Measurements from ENCODE around the gene RAB3IL1.
A peak's percentile ranks its signal among the peaks of the same experiment; 100 is the strongest.

Gene RAB3IL1

DNA sequence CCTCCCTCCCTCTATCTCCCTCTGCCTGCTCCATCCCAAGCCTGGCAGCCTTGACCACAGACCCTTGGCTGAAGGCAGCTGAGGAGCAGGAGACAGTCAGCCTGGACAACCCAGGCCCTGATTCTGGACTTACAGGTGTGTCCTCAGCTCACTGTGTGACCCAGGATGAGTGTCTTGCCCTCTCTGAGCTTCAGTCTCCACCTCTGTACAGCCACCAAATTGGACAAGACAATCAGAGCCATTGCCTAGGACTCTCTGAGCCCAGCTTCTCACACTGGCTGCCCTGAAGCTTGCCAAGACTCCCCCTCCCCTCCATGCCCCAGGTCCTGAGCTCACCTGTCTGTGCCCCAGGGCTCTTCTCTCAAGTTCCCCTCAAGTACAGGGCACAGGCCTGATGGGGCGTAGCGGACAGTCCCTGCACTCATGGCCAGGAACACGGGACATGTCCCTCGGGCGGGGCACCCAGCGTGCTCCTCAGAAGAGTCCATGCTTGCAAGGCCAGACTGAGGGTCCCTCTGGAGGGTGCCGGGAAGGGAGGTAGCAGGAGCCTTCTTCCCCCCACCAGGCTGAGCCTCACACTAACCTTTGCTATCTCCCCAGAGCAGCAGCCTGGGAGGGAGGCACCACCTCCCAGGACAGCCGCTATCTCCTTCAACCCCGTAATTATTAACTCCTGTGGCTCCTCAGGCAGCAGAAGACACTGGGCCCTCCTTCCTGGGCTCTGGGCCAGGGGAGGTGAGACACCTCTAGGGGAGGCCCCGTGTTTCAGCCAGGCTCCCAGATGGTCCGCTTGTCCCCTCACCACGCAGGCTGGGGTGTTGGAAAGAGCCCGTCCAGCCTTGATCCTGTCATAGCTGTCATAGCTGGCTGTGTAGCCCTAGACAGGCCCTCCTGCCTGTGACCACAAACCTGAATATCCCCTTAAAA is 2.6 kb upstream of the RAB3IL1 start:
- no peaks in the 10 kb centered on the region for H3K9me3 ChIP-seq (ENCODE audit: control insufficient read depth in 2 of 2, low read length in 2 of 2)
- H3K9ac ChIP-seq (ENCODE audit: low read depth in 1 of 2, low read length in 2 of 2) = no peak overlapping the region
- H3K27me3 ChIP-seq (ENCODE audit: control insufficient read depth in 2 of 2, insufficient read depth in 2 of 2, low read length in 2 of 2) = peaks cover 30 to 35% of the 10 kb centered on the region in 2 donors
- no peak overlapping the region for H3K4me3 ChIP-seq (ENCODE audit: low read length in 2 of 2)
- peaks cover 3 to 15% of the 10 kb centered on the region in 2 donors for H3K4me1 ChIP-seq (ENCODE audit: control insufficient read depth in 2 of 2, insufficient read depth in 2 of 2, low read length in 2 of 2)
- peak overlapping the region in 1 of 2 donors; percentile 23 for H3K27ac ChIP-seq (ENCODE audit: low read depth in 2 of 2, low read length in 2 of 2)
- H3K36me3 ChIP-seq (ENCODE audit: control insufficient read depth in 2 of 2, insufficient read depth in 2 of 2, low read length in 2 of 2) = no peaks in the 10 kb centered on the region

DNA sequence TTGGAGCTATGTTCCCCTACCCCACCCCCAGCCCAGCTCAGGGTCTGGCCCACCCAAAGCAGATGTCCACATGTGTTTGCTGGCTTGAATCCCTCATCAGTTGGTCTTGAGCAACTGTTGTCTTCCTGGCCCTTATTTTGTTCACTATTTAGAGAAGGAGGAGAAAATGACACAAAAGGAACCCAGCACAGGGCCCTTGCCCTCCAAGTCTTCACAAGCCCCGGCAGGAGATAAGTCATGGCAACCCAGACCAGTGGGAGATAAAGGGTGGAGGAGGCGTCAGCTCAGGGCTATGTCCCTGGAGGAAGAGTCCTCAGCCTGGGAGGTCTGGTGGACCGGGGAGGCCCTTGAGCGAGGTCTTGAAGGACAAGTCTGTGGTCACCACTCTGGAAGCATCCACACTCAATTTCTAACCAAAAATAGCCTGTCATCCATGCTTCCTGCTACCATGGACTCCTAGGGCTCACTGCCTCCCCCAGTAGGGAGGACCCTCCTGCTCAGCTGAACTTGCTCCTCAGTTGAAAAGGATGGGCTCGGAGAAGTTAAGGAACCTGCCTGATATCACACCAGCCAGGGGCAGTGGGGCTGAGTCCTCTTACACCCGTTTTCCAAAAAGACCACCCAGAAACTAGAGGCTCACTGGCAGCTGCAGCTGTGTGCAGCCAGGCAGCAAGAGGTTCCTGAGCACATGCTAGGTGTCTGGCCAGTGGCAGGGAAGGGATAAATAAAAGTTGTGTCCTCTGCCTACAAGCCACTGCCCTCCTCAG is 1.8 kb upstream of the RAB3IL1 start:
- Histone ChIP-seq H3K9ac (ENCODE audit: low read depth in 1 of 2, low read length in 2 of 2) (no peak overlapping the region), H3K36me3 (ENCODE audit: control insufficient read depth in 2 of 2, insufficient read depth in 2 of 2, low read length in 2 of 2) (no peaks in the 10 kb centered on the region), H3K27me3 (ENCODE audit: control insufficient read depth in 2 of 2, insufficient read depth in 2 of 2, low read length in 2 of 2) (peaks cover 30 to 35% of the 10 kb centered on the region in 2 donors), H3K27ac (ENCODE audit: low read depth in 2 of 2, low read length in 2 of 2) (peak overlapping the region; percentile 15 to 23), H3K4me3 (ENCODE audit: low read length in 2 of 2) (no peak overlapping the region), H3K4me1 (ENCODE audit: control insufficient read depth in 2 of 2, insufficient read depth in 2 of 2, low read length in 2 of 2) (peaks cover 3 to 15% of the 10 kb centered on the region in 2 donors), H3K9me3 (ENCODE audit: control insufficient read depth in 2 of 2, low read length in 2 of 2) (no peaks in the 10 kb centered on the region)

DNA sequence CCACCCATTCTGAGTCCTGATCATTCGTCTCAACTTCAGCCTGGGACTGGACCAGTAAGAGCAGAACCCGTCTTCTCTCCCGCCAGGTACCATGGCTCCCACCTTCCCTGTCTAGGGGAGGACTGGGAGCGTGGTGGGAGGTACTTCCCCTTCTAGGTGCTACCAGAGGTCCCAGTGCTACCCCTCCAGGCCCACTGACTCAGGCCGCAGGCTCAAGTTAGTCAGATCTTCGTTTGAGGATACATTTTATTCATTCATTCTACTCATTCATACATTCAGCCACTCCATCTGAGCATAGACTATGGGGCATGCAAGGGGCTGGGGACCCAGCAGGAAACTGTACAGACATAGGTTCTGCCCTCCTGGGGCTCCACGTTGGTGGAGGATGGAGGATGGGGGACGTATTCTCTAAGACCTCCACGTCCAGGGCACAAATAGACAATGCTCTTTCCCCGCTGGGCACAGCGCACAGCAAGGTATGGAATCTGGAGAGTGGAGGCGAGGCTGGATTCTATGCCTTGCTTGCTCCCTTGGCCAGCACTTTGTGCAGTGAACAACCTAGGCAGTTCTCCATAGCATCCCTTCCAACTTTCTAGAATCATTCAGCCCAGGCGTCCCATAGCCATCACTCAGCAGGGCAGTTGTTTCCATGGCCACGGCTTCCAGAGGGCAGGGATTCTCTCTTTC is 1.0 kb upstream of the RAB3IL1 start:
- Histone ChIP-seq H3K9ac (ENCODE audit: low read depth in 1 of 2, low read length in 2 of 2) (peak overlapping the region; percentile 28 to 46), H3K4me3 (ENCODE audit: low read length in 2 of 2) (no peak overlapping the region)

GRCh38 chr11:61916737-61917333 is 531 bp downstream of the RAB3IL1 start:
- no peaks in the 10 kb centered on the region for H3K9me3 ChIP-seq (ENCODE audit: control insufficient read depth in 2 of 2, low read length in 2 of 2)

More for the DNA sequence above, 1.0 kb upstream of the RAB3IL1 start:
- H3K4me1 ChIP-seq (ENCODE audit: control insufficient read depth in 2 of 2, insufficient read depth in 2 of 2, low read length in 2 of 2) = peaks cover 3 to 13% of the 10 kb centered on the region in 2 donors
- peaks cover 30 to 35% of the 10 kb centered on the region in 2 donors for H3K27me3 ChIP-seq (ENCODE audit: control insufficient read depth in 2 of 2, insufficient read depth in 2 of 2, low read length in 2 of 2)
- H3K36me3 ChIP-seq (ENCODE audit: control insufficient read depth in 2 of 2, insufficient read depth in 2 of 2, low read length in 2 of 2) = no peaks in the 10 kb centered on the region
- H3K9me3 ChIP-seq (ENCODE audit: control insufficient read depth in 2 of 2, low read length in 2 of 2) = no peaks in the 10 kb centered on the region
- H3K27ac ChIP-seq (ENCODE audit: low read depth in 2 of 2, low read length in 2 of 2) = peak overlapping the region in 1 of 2 donors; percentile 25

GRCh38 chr11:61914471-61915171 is 2.7 kb downstream of the RAB3IL1 start:
- H3K27ac ChIP-seq (ENCODE audit: low read depth in 2 of 2, low read length in 2 of 2) = no peak overlapping the region
- H3K9me3 ChIP-seq (ENCODE audit: control insufficient read depth in 2 of 2, low read length in 2 of 2) = no peaks in the 10 kb centered on the region
- peaks cover 5 to 6% of the 10 kb centered on the region in 2 donors for H3K4me1 ChIP-seq (ENCODE audit: control insufficient read depth in 2 of 2, insufficient read depth in 2 of 2, low read length in 2 of 2)
- no peak overlapping the region for H3K4me3 ChIP-seq (ENCODE audit: low read length in 2 of 2)
- peaks cover 20 to 25% of the 10 kb centered on the region in 2 donors for H3K27me3 ChIP-seq (ENCODE audit: control insufficient read depth in 2 of 2, insufficient read depth in 2 of 2, low read length in 2 of 2)
- no peak overlapping the region for H3K9ac ChIP-seq (ENCODE audit: low read depth in 1 of 2, low read length in 2 of 2)
- H3K36me3 ChIP-seq (ENCODE audit: control insufficient read depth in 2 of 2, insufficient read depth in 2 of 2, low read length in 2 of 2) = no peaks in the 10 kb centered on the region

More at GRCh38 chr11:61916737-61917333, 531 bp downstream of the RAB3IL1 start:
- Histone ChIP-seq H3K27me3 (ENCODE audit: control insufficient read depth in 2 of 2, insufficient read depth in 2 of 2, low read length in 2 of 2) (peaks cover 27 to 35% of the 10 kb centered on the region in 2 donors), H3K4me1 (ENCODE audit: control insufficient read depth in 2 of 2, insufficient read depth in 2 of 2, low read length in 2 of 2) (peaks cover 3 to 5% of the 10 kb centered on the region in 2 donors), H3K9ac (ENCODE audit: low read depth in 1 of 2, low read length in 2 of 2) (peak overlapping the region in 1 of 2 donors; percentile 18), H3K27ac (ENCODE audit: low read depth in 2 of 2, low read length in 2 of 2) (peak overlapping the region; percentile 25 to 39), H3K4me3 (ENCODE audit: low read length in 2 of 2) (peak overlapping the region; percentile 59 to 64), H3K36me3 (ENCODE audit: control insufficient read depth in 2 of 2, insufficient read depth in 2 of 2, low read length in 2 of 2) (no peaks in the 10 kb centered on the region)

GRCh38 chr11:61913699-61914395 is 3.5 kb downstream of the RAB3IL1 start:
- no peaks in the 10 kb centered on the region for H3K9me3 ChIP-seq (ENCODE audit: control insufficient read depth in 2 of 2, low read length in 2 of 2)

DNA sequence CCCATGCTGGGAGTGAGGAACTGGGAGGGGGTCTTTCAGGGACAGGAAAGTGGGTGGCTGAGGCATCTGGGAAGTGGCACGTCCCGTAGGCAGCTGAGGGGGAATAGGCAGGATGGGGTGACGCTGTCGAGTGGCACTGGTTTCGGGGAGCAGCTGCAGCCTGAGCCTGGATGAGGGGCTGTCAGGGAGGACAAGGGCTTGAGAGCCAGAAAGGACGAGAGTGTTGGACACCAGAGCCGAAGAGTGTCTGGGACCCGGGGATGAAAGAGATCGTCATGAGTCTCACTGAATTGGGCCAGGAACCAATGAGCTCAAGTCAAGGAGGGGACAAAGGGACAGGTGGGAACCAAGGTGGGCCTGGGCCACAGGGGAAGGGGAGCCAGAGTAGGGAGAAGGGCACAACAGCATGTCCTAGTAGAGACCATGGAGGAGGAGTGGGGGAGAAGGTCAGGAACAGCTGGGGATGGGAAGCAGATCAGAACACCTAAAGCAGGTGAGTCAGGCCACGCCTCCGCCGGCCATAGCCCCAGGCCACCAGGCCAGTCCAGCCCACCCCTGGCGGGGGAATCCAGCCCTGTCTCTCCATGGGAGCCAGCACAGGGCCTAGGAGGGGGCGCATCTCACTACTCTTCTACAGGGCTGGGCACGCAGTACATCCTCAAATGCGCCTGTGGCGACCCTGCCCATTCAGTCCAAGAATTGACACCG is 4.2 kb downstream of the RAB3IL1 start:
- Histone ChIP-seq H3K36me3 (ENCODE audit: control insufficient read depth in 2 of 2, insufficient read depth in 2 of 2, low read length in 2 of 2) (no peaks in the 10 kb centered on the region), H3K4me1 (ENCODE audit: control insufficient read depth in 2 of 2, insufficient read depth in 2 of 2, low read length in 2 of 2) (peaks cover 5 to 6% of the 10 kb centered on the region in 2 donors), H3K27ac (ENCODE audit: low read depth in 2 of 2, low read length in 2 of 2) (no peak overlapping the region), H3K4me3 (ENCODE audit: low read length in 2 of 2) (no peak overlapping the region), H3K9me3 (ENCODE audit: control insufficient read depth in 2 of 2, low read length in 2 of 2) (no peaks in the 10 kb centered on the region), H3K27me3 (ENCODE audit: control insufficient read depth in 2 of 2, insufficient read depth in 2 of 2, low read length in 2 of 2) (peaks cover 9 to 12% of the 10 kb centered on the region in 2 donors), H3K9ac (ENCODE audit: low read depth in 1 of 2, low read length in 2 of 2) (no peak overlapping the region)

More at GRCh38 chr11:61913699-61914395, 3.5 kb downstream of the RAB3IL1 start:
- Histone ChIP-seq H3K4me1 (ENCODE audit: control insufficient read depth in 2 of 2, insufficient read depth in 2 of 2, low read length in 2 of 2) (peaks cover 5 to 6% of the 10 kb centered on the region in 2 donors), H3K9ac (ENCODE audit: low read depth in 1 of 2, low read length in 2 of 2) (no peak overlapping the region), H3K27ac (ENCODE audit: low read depth in 2 of 2, low read length in 2 of 2) (no peak overlapping the region), H3K4me3 (ENCODE audit: low read length in 2 of 2) (no peak overlapping the region), H3K27me3 (ENCODE audit: control insufficient read depth in 2 of 2, insufficient read depth in 2 of 2, low read length in 2 of 2) (peaks cover 15 to 18% of the 10 kb centered on the region in 2 donors), H3K36me3 (ENCODE audit: control insufficient read depth in 2 of 2, insufficient read depth in 2 of 2, low read length in 2 of 2) (no peaks in the 10 kb centered on the region)

DNA sequence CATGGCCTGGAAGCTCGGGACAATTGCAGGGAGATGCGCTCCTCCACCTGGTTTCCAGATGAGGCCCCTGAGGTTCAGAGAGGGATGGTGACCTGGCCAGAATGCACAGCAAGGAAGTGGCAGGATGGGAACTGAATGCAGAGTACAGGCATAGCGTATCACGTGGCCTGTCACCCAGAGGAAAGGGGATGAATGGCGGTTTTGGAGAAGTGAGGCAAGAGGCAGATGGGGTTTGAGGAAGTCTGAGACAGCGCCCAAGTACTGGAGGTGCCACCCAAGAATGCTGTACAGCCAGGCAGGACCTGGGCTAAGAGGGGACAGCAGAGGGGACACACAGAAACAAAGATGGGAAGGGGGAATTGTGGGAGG is 4.9 kb downstream of the RAB3IL1 start:
- peaks cover under 1 to 3% of the 10 kb centered on the region in 2 donors for H3K4me1 ChIP-seq (ENCODE audit: control insufficient read depth in 2 of 2, insufficient read depth in 2 of 2, low read length in 2 of 2)
- H3K4me3 ChIP-seq (ENCODE audit: low read length in 2 of 2) = no peak overlapping the region
- no peak overlapping the region for H3K27ac ChIP-seq (ENCODE audit: low read depth in 2 of 2, low read length in 2 of 2)

More for the DNA sequence above, 4.9 kb downstream of the RAB3IL1 start:
- Histone ChIP-seq H3K9me3 (ENCODE audit: control insufficient read depth in 2 of 2, low read length in 2 of 2) (no peaks in the 10 kb centered on the region), H3K9ac (ENCODE audit: low read depth in 1 of 2, low read length in 2 of 2) (no peak overlapping the region), H3K27me3 (ENCODE audit: control insufficient read depth in 2 of 2, insufficient read depth in 2 of 2, low read length in 2 of 2) (peaks cover 4 to 6% of the 10 kb centered on the region in 2 donors), H3K36me3 (ENCODE audit: control insufficient read depth in 2 of 2, insufficient read depth in 2 of 2, low read length in 2 of 2) (no peaks in the 10 kb centered on the region)

Data from mucosa of rectum (tissue), 2 donors.